T-helper 1 cell treated with Interleukin-12 subunit alpha and Interleukin-12 subunit beta and Interleukin-4 antibody, amounts not matched to agents 30 μg/mL and 1 μg/mL, for 36 hours (primary cell): ENCODE data around the gene PDPN.
"Not testable (repeated sequence)": the region's sequence is repeated elsewhere in the genome, so short reads cannot be mapped to it uniquely, and the experiment has no call there.

Source experiments
- H3K27ac Mint-ChIP-seq: one replicate; pipeline ENCODE4 v1.8.0; 2021; ENCODE audit warnings: mild to moderate bottlenecking, mixed read lengths
- H3K27me3 Mint-ChIP-seq: one replicate; pipeline ENCODE4 v1.8.0; 2021; ENCODE audit warnings: low read depth, mixed read lengths
- H3K36me3 Mint-ChIP-seq: one replicate; pipeline ENCODE4 v1.8.0; 2021; ENCODE audit warnings: low read depth, mixed read lengths
- H3K4me1 Mint-ChIP-seq: one replicate; pipeline ENCODE4 v1.8.0; 2021; ENCODE audit warnings: low read depth, mixed read lengths
- H3K4me3 Mint-ChIP-seq: one replicate; pipeline ENCODE4 v1.8.0; 2021; ENCODE audit warnings: mild to moderate bottlenecking, moderate library complexity, mixed read lengths
- H3K9me3 Mint-ChIP-seq: one replicate; pipeline ENCODE4 v1.8.0; 2021; ENCODE audit warnings: mixed read lengths

The PDPN gene

DNA sequence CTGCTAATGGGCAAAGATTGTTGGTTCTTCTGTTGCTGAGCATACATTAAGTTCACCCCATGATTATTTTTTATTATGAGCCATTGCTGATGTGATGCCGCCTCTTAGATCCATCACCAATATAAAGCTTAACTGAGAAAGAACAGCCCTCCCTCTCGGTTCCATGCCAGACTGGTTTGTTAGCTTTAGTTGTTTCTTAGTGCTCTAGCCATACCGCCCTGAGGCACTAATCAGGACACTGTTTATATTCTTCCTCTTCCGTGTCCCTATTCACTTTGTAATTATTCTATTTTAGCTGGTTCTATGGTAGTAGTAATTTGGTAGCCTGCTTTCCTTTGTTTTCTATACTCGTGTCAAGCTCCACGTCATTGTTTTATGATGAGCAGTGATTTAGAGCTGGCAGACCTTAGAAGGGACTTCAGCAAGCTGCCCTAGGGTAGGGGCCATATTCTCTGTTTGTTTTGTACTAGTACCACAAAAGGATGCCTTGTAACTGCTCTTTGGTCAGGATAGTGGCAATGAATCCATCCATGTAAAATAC, 27.3 kb upstream of the PDPN start:
- no peaks in the 10 kb centered on the region for H3K4me1 Mint-ChIP-seq

DNA sequence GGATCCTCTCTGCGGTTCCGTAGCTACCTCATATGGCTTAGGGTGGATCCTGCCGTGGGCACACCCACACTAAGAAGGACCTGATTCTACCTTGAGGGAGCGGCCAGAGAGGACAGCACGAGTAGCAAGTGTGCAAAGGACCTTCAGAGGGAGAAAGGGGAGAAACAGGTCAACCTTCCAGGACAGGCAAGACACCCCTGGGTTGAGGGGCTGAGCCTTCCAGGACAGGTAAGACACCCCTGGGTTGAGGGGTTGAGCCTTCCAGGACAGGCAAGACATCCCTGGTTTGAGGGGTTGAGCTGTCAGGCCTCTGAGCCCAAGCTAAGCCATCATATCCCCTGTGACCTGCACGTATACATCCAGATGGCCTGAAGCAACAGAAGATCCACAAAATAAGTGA, 23.1 kb upstream of the PDPN start:
- no peak overlapping the region for H3K27ac Mint-ChIP-seq
- no peaks in the 10 kb centered on the region for H3K4me1 Mint-ChIP-seq
- no peaks in the 10 kb centered on the region for H3K36me3 Mint-ChIP-seq
- H3K27me3 Mint-ChIP-seq = no peaks in the 10 kb centered on the region
- H3K4me3 Mint-ChIP-seq = no peak overlapping the region
- no peaks in the 10 kb centered on the region for H3K9me3 Mint-ChIP-seq

More for the DNA sequence above, 27.3 kb upstream of the PDPN start:
- Mint-ChIP-seq H3K36me3 (no peaks in the 10 kb centered on the region), H3K9me3 (no peaks in the 10 kb centered on the region), H3K27me3 (no peaks in the 10 kb centered on the region), H3K4me3 (no peak overlapping the region), H3K27ac (no peak overlapping the region)

DNA sequence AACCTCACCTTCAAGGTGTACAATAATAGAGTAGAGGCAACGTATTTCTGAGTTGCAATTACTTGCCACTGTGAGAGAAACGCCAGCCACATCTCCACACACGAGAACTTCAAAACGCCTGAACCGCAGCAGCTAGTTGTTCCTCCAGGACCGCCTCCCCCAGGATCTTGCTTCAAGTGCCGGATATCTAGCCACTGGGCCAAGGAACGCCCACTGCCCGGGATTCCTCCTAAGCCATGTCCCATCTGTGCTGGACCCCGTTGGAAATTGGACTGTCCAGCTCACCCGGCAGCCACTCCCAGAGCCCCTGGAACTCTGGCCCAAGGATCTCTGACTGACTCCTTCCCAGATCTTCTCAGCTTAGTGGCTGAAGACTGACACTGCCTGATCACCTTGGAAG, 20.7 kb upstream of the PDPN start:
- not testable (repeated sequence) for H3K9me3 Mint-ChIP-seq, H3K4me3 Mint-ChIP-seq, H3K27ac Mint-ChIP-seq, H3K27me3 Mint-ChIP-seq, H3K4me1 Mint-ChIP-seq, H3K36me3 Mint-ChIP-seq

DNA sequence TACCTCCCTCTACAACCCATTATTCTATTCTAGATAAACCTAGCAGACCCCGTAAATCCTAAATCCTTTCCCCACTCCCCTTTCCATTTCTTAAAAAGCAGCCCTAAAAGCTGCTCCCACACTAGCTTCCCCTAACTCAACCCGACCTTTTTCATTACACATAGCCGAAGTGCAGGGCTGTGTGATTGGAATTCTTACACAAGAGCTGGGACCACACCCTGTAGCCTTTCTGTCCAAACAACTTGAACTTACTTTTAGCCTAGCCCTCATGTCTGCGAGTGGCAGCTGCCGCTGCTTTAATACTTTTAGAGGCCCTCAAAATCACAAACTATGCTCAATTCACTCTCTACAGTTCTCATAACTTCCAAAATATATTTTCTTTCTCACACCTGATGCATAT, 19.6 kb upstream of the PDPN start:
- Mint-ChIP-seq H3K9me3 (no peaks in the 10 kb centered on the region), H3K27ac (no peak overlapping the region), H3K36me3 (no peaks in the 10 kb centered on the region), H3K27me3 (no peaks in the 10 kb centered on the region), H3K4me1 (no peaks in the 10 kb centered on the region), H3K4me3 (no peak overlapping the region)

DNA sequence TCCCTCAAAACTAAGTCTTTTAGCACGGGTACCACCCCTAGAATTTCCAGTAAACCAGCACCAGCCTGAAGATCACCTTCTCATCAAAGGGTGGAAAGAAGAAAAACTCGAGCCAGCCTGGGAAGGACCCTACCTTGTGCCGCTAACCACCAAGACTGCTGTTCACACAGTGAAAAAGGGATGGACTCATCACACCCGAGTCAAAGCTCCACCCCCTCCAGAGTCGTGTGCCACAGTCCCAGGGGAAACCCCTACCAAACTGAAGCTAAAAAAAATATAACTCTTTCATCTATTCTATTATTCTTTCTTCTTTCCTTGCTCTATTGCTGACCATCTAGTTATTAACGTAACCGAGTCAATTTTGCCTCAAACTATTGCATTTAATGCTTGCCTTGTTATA, 13.2 kb upstream of the PDPN start:
- not testable (repeated sequence) for H3K4me3 Mint-ChIP-seq, H3K27ac Mint-ChIP-seq, H3K9me3 Mint-ChIP-seq, H3K36me3 Mint-ChIP-seq, H3K4me1 Mint-ChIP-seq, H3K27me3 Mint-ChIP-seq

DNA sequence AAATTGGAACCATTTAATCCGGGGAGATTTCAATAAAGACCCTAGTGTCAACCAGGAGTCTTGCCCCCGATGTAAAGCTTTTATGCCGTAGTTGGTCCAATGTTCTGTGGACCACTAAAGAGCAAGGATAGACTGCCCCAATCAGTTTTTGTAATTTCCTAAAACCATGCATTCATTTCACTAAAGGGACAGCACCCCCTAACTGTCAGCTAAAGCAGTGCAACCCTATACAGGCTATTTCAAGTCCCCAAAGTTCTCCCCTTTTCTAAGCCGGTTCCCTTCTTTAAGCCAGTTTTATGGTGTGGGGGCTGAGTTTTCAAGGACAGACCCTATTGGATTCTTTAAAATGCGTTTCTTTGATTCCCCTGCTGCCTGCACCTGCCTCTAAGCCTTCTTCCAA, 12.7 kb upstream of the PDPN start:
- no peak overlapping the region for H3K4me3 Mint-ChIP-seq
- no peaks in the 10 kb centered on the region for H3K9me3 Mint-ChIP-seq
- peaks cover 9% of the 10 kb centered on the region for H3K27me3 Mint-ChIP-seq
- H3K4me1 Mint-ChIP-seq = no peaks in the 10 kb centered on the region
- H3K27ac Mint-ChIP-seq = no peak overlapping the region
- H3K36me3 Mint-ChIP-seq = no peaks in the 10 kb centered on the region

DNA sequence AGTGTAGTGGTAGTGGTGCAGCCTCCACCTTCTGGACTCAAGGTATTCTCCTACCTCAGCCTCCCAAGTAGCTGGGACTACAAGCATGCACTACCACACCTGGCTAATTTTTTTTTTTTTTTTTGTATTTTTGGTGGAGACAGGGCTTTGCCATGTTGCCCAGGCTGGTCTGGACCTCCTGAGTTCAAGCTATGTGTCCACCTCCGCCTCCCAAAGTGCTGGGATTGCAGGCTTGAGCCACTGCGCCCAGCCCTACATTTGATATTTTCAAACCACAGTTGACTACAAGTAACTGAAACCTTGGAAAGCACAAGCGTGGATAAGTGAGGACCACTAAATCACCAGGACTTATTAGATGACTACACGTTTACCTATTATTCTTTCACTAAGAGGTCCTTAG, 10.0 kb upstream of the PDPN start:
- Mint-ChIP-seq H3K9me3 (no peaks in the 10 kb centered on the region), H3K4me3 (no peak overlapping the region), H3K27me3 (peaks cover 9% of the 10 kb centered on the region), H3K36me3 (no peaks in the 10 kb centered on the region), H3K4me1 (no peaks in the 10 kb centered on the region), H3K27ac (no peak overlapping the region)

DNA sequence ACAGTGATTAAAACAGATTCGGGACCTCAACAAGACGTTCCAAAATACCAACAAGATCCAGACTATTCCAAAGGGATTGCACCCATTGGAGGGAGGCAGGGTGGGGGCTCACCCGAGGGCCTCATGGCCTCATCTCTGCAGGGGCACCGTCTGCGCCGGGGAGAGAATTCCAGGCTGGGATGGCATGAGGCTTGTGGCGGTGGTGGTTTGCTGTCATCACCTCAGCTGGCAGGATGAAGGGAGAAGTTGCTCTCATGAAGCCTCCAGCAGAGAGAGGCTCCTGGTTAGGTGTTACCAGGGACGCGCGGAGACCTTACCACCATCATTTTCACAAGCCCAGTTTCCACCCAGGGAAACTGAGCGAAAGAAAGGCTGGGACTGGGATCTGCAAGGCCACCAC, 6.7 kb upstream of the PDPN start:
- H3K27ac Mint-ChIP-seq = no peak overlapping the region
- peaks cover 8% of the 10 kb centered on the region for H3K27me3 Mint-ChIP-seq
- H3K4me3 Mint-ChIP-seq = no peak overlapping the region
- H3K4me1 Mint-ChIP-seq = no peaks in the 10 kb centered on the region
- H3K9me3 Mint-ChIP-seq = no peaks in the 10 kb centered on the region
- no peaks in the 10 kb centered on the region for H3K36me3 Mint-ChIP-seq

DNA sequence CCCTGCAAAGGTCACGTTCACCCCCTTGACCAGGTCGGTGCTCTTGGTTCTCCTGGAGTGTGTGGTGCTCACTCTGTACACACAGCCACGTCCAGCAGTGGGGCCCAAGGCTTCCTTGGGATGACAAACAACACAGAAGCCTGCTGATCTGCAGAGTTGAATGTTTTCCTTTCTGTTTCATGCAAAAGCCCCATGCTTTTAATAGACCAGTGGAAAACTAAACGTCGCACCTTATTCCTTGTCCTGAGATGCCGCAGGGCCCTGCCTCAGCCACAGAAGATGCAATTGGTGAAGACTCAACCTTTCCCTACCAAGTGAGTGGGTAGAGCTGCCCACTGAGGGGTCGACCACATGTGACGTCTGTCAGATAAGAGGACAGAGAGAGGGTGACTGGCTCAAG, 5.8 kb upstream of the PDPN start:
- no peaks in the 10 kb centered on the region for H3K4me1 Mint-ChIP-seq
- peaks cover 17% of the 10 kb centered on the region for H3K27me3 Mint-ChIP-seq
- H3K9me3 Mint-ChIP-seq = no peaks in the 10 kb centered on the region
- H3K36me3 Mint-ChIP-seq = no peaks in the 10 kb centered on the region
- no peak overlapping the region for H3K4me3 Mint-ChIP-seq
- H3K27ac Mint-ChIP-seq = no peak overlapping the region

DNA sequence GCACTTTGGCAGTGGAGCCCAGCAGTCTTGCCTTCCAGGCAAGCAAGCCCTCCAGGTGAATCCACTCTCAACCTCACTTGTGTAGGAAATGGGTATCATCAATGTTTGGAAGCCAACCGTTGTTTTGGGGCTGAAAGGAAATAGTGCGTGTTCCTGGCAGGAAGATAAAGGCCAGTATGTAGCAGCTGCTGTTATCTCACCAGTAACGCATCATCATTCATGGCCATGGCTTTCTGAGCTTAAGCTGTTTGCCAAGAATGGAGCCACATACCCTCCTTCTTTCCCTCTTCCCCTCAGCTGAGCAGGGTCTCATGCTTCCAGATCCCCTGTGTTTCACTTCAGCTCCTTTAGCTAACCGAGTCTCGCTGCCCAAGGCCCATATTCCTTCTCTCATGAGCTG, 2.2 kb upstream of the PDPN start:
- Mint-ChIP-seq H3K27me3 (peaks cover 50% of the 10 kb centered on the region), H3K36me3 (no peaks in the 10 kb centered on the region), H3K27ac (no peak overlapping the region), H3K9me3 (no peaks in the 10 kb centered on the region), H3K4me1 (no peaks in the 10 kb centered on the region), H3K4me3 (no peak overlapping the region)

DNA sequence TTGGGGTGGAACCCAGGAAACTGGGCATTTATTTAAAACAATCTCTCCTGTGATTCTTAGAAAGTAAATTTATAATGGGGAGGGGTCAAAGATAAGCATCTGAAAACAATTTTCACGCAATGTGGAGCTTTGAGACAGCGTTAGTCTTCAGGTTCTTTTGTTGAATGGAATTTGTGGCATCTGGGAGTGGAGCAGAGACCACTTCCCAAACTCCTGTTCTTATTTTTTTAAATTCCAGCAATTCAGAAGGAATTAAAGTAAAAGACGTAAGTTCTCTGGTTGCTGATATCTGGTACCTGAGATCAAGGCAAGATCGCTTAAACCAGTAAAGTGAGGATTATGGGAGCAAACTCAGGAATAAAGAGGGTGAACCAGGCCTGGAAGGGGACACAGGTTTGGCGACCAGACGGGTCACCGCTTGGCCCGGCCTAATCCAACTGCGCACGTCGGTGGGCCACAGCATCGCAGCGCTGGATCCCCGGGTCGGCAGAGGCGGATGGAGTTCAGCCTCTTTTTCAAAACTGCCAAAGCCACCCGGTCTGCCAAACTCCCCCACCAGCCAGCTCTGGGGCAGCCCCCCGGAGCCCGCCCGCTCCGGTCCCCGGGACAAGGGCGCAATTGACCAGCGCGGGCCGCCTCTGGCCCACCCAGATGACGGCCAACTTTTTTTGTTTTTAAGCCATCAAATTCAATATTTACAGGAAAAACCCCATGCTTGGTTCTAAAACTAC, 754 bp upstream of the PDPN start:
- Mint-ChIP-seq H3K36me3 (no peaks in the 10 kb centered on the region), H3K27ac (no peak overlapping the region), H3K9me3 (no peaks in the 10 kb centered on the region), H3K4me3 (no peak overlapping the region), H3K27me3 (peaks cover 51% of the 10 kb centered on the region), H3K4me1 (no peaks in the 10 kb centered on the region)

DNA sequence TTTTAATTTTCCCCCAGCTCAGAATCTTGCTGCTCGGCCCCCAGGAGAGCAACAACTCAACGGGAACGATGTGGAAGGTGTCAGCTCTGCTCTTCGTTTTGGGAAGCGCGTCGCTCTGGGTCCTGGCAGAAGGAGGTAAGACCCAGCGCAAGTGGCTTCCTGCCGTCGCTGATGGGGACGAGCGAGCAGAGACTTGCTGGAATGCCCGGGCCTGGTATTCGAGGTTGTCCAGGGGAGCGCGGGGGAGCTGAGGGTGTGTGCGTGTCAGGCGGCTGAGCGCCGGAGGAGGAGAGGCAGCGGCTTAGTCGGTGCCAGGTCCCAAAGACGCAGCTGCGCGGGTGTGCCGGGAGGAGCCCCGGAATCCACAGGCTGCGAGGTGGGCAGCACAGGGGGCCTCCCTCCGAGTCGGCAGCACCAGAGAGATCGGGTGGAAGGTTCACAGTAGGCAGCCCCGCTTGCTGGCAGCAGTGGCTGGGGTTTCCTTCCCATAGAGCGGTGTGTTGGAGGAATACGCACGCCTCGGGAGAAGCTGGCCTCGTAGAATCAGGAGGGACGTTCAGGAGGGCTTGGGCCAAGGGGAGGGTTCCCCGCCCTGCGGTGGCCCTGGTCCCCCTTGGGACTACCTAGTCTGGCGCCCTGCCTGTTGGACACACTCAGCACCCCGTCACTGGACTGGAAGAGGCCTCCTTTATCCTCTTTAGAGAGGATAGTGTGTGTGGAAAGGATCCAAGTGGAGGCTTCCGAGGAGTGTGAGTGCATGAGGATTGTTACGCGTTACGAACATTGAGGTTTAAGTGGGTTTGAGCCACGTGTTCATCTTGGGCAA, 547 bp downstream of the PDPN start:
- no peaks in the 10 kb centered on the region for H3K36me3 Mint-ChIP-seq
- peaks cover 51% of the 10 kb centered on the region for H3K27me3 Mint-ChIP-seq
- no peak overlapping the region for H3K4me3 Mint-ChIP-seq
- H3K4me1 Mint-ChIP-seq = no peaks in the 10 kb centered on the region
- H3K9me3 Mint-ChIP-seq = no peaks in the 10 kb centered on the region
- H3K27ac Mint-ChIP-seq = no peak overlapping the region

DNA sequence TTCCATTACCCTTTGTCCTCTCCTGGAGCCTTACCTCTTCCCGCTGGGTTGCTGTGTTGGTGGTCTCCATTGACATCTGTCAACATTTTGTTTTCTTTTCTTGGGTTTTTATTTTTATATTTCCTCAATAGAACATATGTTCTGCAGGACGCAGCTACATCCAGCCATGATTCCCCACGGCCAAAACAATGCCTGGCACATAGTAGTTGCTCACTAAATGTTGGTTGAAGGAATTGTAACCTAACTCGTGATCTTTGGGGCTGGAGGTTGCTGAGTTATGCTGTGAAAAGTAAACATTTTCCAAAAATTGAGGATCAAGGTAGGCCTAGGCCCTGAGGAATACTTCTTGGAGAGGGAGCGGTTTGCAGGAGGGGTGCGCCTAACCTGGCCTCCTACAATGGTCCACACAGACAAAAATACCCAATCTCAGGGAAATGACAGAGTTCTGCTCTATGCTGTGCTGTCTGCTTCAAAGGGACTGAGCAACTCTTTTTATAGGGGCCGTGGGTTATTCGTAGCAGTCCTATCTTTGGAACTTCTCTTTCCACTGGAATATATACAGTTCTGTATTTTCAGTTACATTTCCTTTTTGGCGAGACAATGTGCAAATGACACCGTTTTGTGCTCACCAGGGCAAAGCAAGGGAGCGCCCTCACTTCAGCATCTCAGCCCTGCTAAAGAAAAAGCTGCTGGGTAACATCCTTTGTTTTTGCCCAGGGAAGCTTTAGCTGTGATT, 1.4 kb downstream of the PDPN start:
- Mint-ChIP-seq H3K27me3 (peaks cover 51% of the 10 kb centered on the region), H3K4me3 (no peak overlapping the region), H3K9me3 (no peaks in the 10 kb centered on the region), H3K27ac (no peak overlapping the region), H3K4me1 (no peaks in the 10 kb centered on the region), H3K36me3 (no peaks in the 10 kb centered on the region)

DNA sequence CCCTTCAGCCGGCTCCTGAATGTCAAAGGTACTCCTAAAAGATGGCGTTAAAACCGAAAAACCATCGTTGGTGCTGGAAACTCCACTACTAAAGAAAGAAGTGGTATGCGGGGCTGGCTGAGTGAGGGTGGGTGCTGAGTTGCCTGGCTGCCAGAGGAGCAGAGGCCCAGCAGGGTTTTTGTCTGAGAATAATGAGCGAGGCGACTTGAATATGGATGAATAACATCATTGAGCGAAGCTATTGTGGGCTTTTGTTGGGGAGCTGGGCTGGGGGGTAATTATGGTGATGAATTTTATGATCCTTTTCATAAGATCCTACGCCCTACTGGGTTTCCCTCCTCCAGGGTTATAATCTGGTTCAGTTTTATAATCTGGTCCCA, 2.0 kb downstream of the PDPN start:
- Mint-ChIP-seq H3K4me3 (no peak overlapping the region), H3K27me3 (peaks cover 51% of the 10 kb centered on the region), H3K9me3 (no peaks in the 10 kb centered on the region), H3K4me1 (no peaks in the 10 kb centered on the region), H3K27ac (no peak overlapping the region), H3K36me3 (no peaks in the 10 kb centered on the region)

DNA sequence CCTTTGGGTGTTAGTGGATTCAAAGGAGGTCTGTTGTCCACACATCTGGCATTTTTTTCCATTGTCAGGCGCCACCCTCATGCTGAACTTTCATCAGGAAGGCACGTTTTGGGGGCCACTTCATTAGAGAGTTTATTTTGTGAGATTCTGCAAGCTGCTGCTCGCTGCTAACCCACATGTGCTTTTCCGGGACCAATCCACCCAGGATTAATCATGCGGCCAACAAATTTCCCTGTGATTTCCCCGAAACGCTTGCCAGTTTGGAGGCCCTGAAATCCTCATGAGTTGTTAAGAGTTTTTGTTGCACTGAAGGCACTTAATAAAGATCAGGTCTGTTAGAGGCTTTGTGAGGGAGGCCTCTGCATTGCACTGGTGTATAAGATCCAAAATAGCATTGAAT, 2.4 kb downstream of the PDPN start:
- H3K4me1 Mint-ChIP-seq = no peaks in the 10 kb centered on the region
- no peak overlapping the region for H3K27ac Mint-ChIP-seq
- H3K4me3 Mint-ChIP-seq = no peak overlapping the region
- no peaks in the 10 kb centered on the region for H3K36me3 Mint-ChIP-seq
- no peaks in the 10 kb centered on the region for H3K9me3 Mint-ChIP-seq
- peaks cover 51% of the 10 kb centered on the region for H3K27me3 Mint-ChIP-seq
